Epithelial cell of proximal tubule (primary cell): ENCODE results near the gene RSPH1. TPM values are rescaled to one million over a fixed set of nuclear protein-coding genes. Genes with fewer than 3 reads are reported as not detected.
A peak's percentile ranks its signal among the peaks of the same experiment; 100 is the strongest.

Experiments used
- DNase-seq: peaks from one replicate; pipeline ENCODE4 v3.0.0-alpha.2; 2011; ENCODE audit warnings: low read depth
- H3K4me3 ChIP-seq: 2 replicates; pipeline ENCODE4 v1.5.1; 2011; ENCODE audit warnings: low read depth, mild to moderate bottlenecking, low read length
- total RNA-seq: library from RNA; depleted of rRNA; stranded (reverse); fragments of >200 nt; gene quantifications from 2 replicates; pipeline ENCODE4 v1.2.3, GENCODE V29; 2015
- TF ChIP-seq, protein P1 (sequence below): conservative IDR thresholded peaks from 2 replicates; pipeline ENCODE4 v1.5.1; 2012; ENCODE audit warnings: low read depth, mild to moderate bottlenecking, low read length

Gene RSPH1
- total RNA-seq, 1 donor from 2014 or later: 1.8 TPM

DNA sequence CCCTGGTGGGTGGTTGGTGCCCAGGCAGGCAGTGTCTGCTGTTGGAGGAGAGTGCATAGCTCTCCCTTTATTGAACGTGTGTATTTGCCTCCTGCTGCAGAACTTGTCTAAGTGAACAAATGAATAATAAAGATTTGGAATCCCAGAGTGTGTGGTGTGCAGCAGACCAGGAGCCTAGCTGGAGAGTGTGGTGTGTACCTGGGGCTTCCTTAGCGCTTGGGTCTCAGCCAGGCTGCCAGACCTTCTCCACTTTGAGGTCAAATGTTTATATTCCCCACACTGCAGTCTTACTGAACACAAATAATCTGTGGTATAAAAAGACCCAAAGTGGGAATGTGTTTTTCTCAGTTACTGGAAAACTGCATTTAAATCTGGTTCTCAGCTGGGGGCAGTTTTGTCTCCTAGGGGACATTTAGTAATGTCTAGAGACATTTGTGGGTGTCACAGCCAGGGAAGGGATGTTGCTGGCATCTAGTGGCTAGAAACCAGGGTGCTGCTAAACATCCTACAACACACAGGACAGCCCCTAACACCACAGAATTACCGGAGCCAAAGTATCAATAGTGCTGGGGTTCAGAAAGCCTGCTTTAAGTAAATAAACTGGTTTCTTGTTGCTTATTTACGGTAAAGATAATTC, 41.2 kb upstream of the RSPH1 start:
- no peak for DNase-seq
- H3K4me3 ChIP-seq: no peak overlapping the region
- TF ChIP-seq, protein P1, sequence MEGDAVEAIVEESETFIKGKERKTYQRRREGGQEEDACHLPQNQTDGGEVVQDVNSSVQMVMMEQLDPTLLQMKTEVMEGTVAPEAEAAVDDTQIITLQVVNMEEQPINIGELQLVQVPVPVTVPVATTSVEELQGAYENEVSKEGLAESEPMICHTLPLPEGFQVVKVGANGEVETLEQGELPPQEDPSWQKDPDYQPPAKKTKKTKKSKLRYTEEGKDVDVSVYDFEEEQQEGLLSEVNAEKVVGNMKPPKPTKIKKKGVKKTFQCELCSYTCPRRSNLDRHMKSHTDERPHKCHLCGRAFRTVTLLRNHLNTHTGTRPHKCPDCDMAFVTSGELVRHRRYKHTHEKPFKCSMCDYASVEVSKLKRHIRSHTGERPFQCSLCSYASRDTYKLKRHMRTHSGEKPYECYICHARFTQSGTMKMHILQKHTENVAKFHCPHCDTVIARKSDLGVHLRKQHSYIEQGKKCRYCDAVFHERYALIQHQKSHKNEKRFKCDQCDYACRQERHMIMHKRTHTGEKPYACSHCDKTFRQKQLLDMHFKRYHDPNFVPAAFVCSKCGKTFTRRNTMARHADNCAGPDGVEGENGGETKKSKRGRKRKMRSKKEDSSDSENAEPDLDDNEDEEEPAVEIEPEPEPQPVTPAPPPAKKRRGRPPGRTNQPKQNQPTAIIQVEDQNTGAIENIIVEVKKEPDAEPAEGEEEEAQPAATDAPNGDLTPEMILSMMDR: peak; percentile 56

DNA sequence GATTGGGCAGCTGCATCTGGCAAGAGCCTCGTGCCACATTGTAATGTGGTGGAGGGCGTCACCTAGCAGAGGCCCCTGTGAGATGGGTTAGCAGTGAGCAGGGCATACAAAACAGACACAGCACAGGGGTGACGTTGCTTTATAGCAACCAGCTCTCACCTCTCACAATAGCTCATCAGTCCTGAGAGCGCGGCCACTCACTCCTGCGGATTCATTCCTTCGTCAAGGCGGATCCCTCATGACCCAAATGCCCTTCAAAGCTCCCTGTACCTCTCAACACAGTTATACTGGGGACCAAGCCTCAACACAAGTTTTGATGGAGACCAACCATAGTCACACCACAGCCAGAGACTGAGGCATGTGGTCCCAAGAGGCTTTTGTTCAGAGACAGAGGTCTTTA, 40.6 kb upstream of the RSPH1 start:
- H3K4me3 ChIP-seq: no peak overlapping the region
- TF ChIP-seq, protein P1: no peak
- DNase-seq: no peak

DNA sequence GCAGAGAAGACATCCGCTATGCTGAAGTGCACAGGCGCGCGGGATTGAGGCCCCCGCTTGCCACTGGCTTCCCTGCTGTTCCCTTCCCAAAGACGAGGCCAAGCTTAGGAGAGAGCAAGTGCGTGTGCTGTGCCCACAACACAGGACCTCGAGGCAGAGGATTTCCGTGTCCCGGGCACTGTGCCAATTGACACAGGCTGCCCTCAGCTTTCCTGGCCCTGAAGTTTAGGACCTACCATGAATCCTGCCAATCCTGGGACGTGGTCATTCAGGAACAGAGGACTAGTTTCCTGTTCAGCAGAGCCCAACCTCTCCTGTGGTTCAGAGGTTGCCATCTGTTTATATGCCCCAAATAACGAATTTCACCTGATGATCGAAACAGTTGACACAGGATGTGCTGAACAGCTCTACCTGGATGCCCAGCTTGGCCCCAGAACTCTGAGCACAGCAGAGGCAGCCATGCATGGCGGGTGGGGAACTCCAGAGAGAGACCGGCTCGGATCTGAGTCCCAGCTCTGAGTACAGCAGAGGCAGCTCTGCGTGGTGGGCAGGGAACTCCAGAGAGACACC, 39.7 kb upstream of the RSPH1 start:
- no peak for DNase-seq
- TF ChIP-seq, protein P1: no peak
- no peak overlapping the region for H3K4me3 ChIP-seq

DNA sequence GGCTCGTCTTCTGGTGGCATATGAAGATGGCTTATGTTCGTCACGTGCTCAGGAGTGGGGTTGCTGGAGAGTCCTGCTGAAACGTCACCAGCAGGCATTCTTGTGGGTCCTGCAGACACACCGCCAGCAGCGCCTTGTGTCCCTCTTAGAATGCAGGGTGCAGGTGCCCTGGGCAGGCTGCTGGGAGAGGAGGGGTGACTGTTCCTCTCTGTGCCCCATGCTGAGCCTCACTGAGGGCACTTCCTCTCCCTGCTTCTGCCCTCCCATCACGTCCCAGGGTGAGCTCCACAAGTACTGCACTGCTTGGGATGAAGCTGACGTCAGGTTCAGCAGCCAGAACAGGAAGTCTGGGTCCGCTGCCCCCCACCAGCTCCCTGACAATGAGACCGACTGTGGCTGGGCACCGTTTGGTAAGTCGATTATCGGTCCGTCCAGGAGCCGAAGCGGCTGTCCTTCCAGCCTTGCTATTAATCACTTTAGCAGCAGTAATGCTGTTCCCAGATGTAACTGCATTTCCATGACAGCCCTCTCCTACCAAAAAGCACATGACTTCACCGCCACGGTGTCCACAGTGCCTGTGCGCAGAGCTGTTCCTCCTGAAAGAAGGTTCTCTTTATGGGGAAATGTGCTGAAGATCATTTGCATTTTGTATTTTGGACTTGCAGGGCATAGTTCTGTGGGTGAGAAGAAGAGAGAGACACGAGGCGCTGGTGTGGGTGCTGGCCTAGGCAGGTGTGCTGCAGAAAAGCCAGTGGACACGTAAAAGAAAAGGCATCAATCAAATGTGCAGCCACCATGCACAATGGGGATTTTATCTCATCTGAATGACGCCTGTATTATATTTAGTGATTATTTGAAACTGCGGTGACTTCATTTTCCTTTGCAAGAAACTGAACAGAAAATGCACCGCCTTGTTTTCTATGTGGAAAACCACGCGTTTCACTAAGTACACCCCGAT, 38.7 kb upstream of the RSPH1 start:
- no peak for DNase-seq
- TF ChIP-seq, protein P1: no peak

DNA sequence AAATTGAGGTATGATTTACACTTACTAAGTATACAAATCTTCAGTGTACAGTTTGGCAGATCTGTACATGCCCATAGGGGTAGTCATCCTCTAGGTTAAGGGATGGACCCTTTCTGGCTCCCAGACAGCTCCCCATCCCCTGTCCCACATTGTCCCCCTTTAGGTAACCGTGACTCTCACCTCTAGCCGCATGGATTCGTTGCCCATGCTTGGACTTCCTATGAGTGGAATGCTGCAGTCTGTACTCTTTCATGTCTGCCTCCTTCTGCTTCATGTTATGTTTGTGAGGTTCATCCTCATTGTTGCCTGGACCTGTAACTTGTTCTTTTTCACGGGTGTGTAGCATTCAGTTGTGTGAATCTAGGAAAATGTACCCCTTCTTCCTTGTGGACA, 37.9 kb upstream of the RSPH1 start:
- no peak overlapping the region for H3K4me3 ChIP-seq
- TF ChIP-seq, protein P1: no peak
- DNase-seq: no peak

More for the DNA sequence above, 38.7 kb upstream of the RSPH1 start:
- H3K4me3 ChIP-seq: no peak overlapping the region

DNA sequence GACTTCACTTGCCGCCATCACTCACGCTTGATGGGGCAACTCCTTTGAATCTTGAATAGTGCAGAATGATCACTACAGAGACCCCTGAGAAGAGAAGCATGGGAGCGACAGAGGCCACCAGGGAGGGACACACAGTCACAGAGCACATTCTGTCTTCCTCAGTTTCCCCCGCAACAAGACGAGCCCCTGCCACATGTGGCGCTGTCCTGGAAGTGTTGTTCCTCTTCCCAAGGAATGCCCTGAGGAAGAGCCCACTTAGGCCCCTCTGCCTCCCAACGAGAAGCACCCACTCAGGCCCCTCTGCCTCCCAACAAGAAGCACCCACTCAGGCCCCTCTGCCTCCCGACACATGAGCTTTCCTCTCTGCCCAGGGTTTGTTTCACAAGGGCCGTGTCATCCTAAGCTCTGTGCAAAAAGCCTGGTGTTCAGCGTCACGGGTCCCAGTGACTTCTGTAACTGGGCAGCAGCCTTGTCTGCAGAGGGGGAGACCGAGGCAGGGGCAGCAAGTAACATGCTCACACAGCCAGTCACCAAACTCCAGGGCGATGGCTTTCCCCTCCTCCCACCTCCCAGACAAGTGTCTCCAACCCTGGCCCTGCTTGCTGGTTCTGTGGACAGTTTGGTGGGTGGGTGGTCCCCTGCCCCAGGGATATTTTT, 37.4 kb upstream of the RSPH1 start:
- H3K4me3 ChIP-seq: no peak overlapping the region
- no peak for DNase-seq
- TF ChIP-seq, protein P1: no peak
